ENCODE results near the gene FAM53A.
A peak's percentile ranks its signal among the peaks of the same experiment; 100 is the strongest.
"Not testable (repeated sequence)": the region's sequence is repeated elsewhere in the genome, so short reads cannot be mapped to it uniquely, and the experiment has no call there.

Gene FAM53A

GRCh38 chr4:1684506-1685234, 557 bp upstream of the FAM53A start:
- peak; percentile 96 for DNase-seq

- DNase-seq = no peak
Measured at GRCh38 chr4:1683261-1683735, 815 bp downstream of the FAM53A start.

- DNase-seq = no peak
Measured at GRCh38 chr4:1682860-1683259, 1.3 kb downstream of the FAM53A start.

GRCh38 chr4:1678244-1678643, 5.9 kb downstream of the FAM53A start:
- no peak for DNase-seq

GRCh38 chr4:1676605-1677525, 7.2 kb downstream of the FAM53A start:
- DNase-seq = no peak

- no peak for DNase-seq
Measured at GRCh38 chr4:1675802-1676137, 8.3 kb downstream of the FAM53A start.

- DNase-seq = no peak
Measured at GRCh38 chr4:1675136-1675801, 8.8 kb downstream of the FAM53A start.

GRCh38 chr4:1674682-1675081, 9.4 kb downstream of the FAM53A start:
- DNase-seq = no peak

GRCh38 chr4:1673671-1674070, 10.4 kb downstream of the FAM53A start:
- no peak for DNase-seq

- not testable (repeated sequence) for DNase-seq
Measured at GRCh38 chr4:1671011-1671410, 13.1 kb downstream of the FAM53A start.

GRCh38 chr4:1670279-1670678, 13.8 kb downstream of the FAM53A start:
- DNase-seq = no peak

- DNase-seq = no peak
Measured at GRCh38 chr4:1669850-1670249, 14.3 kb downstream of the FAM53A start.

- DNase-seq = no peak
Measured at GRCh38 chr4:1669270-1669669, 14.8 kb downstream of the FAM53A start.

- no peak for DNase-seq
Measured at GRCh38 chr4:1668488-1668840, 15.6 kb downstream of the FAM53A start.

- no peak for DNase-seq
Measured at GRCh38 chr4:1667273-1667672, 16.8 kb downstream of the FAM53A start.

- no peak for DNase-seq
Measured at GRCh38 chr4:1666391-1666790, 17.7 kb downstream of the FAM53A start.

GRCh38 chr4:1664141-1664540, 20.0 kb downstream of the FAM53A start:
- no peak for DNase-seq

GRCh38 chr4:1663549-1663948, 20.6 kb downstream of the FAM53A start:
- DNase-seq = no peak

GRCh38 chr4:1661695-1662094, 22.4 kb downstream of the FAM53A start:
- no peak for DNase-seq

GRCh38 chr4:1660948-1661677, 23.0 kb downstream of the FAM53A start:
- DNase-seq = no peak

- no peak for DNase-seq
Measured at GRCh38 chr4:1659104-1660043, 24.7 kb downstream of the FAM53A start.

GRCh38 chr4:1658581-1658980, 25.5 kb downstream of the FAM53A start:
- no peak for DNase-seq

Measured in stimulated activated CD4-positive, alpha-beta T cell treated with anti-CD3 and anti-CD28 coated beads, Interleukin-4, amount 100 ng/mL, for 1 hour (primary cell).